GM12892 (cell line): ENCODE data around the gene ARHGAP22.

ENCODE experiments used
- POLR2A ChIP-seq: IDR thresholded peaks from 2 replicates; pipeline ENCODE4 v1.6.1; 2011; ENCODE audit warnings: low read depth, low read length, control low read depth
- POLR2AphosphoS5 ChIP-seq: IDR thresholded peaks from 2 replicates; pipeline ENCODE4 v1.6.1; 2011; ENCODE audit warnings: low read depth, low read length, control low read depth

DNA sequence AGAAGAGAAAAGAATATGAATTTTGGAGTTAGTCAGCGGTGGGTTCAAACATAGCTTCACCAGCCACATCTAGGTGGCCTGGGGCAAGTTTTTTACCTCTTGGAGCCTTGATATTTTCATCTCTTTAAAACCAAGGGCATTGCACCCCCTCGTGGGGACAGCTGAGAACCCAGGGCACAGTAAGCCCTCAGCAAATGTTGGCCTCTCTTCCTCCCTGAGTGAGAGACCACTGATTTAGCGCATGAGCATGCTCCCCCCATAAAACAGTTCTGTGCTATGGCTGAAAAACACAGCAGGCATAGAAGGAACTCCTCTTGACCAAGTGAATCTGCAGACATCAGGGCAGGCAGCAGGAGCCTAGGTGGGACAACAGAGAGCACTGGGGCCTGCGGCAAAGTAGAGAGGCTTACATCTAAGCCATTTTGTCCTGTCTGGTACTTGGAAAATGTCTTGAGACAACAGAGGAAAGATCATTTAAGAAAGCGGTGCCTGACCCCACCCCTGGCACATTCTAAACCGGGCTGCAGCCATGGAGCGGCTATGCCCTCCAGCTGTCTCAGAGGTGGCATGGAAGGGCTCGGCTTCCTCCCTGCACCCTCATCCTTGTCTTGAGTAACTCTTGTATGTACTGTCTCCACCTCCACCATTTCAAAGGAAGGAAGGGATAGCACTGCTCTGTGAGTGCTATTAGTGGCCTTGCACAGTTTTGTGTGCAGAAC, 94.7 kb downstream of the ARHGAP22 start:
- TF ChIP-seq POLR2A (no peak), POLR2AphosphoS5 (no peak)
